Retinal pigment epithelial cell (primary cell): ENCODE measurements around the gene TAMM41.
"Not testable (repeated sequence)": the region's sequence is repeated elsewhere in the genome, so short reads cannot be mapped to it uniquely, and the experiment has no call there.

ENCODE experiments used
- DNase-seq: peaks from one replicate; pipeline ENCODE4 v3.0.0-alpha.2; 2010; ENCODE audit warnings: low read depth
- H3K4me3 ChIP-seq: 2 replicates; pipeline ENCODE4 v1.5.1; 2011; ENCODE audit warnings: mild to moderate bottlenecking, low read length, control low read depth, moderate library complexity
- CTCF ChIP-seq: conservative IDR thresholded peaks from 2 replicates; pipeline ENCODE4 v1.5.1; 2011; ENCODE audit warnings: low read depth, low read length, control low read depth, inconsistent platforms

TAMM41 gene

DNA sequence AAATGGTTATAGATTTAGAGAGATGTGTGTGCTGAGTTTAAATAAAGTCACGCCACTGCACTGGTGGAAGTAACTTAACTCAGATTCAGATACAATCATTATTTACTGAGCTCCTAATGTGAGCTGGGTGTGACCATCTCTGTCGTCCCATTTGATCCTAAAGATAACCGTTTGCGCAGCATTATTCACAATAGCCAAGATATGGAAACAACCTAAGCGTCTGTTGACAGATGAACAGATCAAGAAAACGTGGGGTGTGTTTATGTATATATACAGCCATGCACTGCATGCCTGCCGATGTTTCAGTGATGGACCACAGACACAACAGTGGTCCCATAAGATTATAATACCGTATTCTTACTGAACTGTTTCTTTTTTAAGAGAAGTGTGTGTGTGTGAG, 71.2 kb downstream of the TAMM41 start:
- no peak for TF ChIP-seq CTCF
- no peak overlapping the region for H3K4me3 ChIP-seq
- no peak for DNase-seq

DNA sequence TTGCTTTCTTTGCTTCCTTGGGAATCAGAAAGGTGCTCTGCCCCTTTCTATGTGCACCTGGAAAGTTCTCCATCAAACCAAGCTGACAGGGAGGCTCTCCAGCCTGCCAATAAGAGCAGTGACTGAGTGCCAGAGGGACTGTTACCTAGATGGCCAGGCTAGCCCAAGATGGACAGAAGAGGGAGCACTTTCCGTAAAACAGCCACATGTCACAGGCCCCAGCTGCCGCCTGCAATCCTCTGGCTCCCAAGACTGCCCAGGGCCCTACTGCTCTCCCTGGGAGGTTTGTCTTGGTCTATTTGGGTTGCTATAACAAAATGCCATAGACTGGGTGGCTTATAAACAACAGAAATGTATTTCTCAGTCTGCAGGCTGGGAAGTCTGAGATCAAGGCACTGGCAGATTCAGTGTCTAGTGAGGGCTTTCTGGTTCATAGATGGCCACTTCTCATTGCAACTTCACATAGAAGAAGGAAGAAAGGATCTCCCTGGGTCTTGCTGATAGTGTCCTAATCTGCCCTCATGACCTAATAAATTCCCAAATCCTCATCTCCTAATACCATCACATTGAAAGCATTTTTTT, 72.3 kb downstream of the TAMM41 start:
- no peak overlapping the region for H3K4me3 ChIP-seq
- DNase-seq = no peak
- peak; percentile 78 for TF ChIP-seq CTCF

DNA sequence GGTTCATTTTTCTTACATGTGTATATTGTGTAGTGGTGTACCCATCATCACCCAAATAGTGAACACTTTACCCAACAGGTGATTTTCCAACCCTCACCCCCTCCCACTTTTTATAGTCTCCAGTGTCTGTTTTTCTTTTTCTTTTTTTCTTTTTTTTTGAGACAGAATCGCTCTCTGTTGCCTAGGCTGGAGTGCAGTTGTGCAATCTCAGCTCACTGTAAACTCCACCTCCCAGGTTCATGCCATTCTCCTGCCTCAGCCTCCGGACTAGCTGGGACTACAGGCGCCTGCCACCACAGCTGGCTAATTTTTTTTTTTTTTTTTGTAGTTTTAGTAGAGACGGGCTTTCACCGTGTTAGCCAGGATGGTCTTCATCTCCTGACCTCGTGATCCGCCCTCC, 74.8 kb downstream of the TAMM41 start:
- not testable (repeated sequence) for DNase-seq, H3K4me3 ChIP-seq

DNA sequence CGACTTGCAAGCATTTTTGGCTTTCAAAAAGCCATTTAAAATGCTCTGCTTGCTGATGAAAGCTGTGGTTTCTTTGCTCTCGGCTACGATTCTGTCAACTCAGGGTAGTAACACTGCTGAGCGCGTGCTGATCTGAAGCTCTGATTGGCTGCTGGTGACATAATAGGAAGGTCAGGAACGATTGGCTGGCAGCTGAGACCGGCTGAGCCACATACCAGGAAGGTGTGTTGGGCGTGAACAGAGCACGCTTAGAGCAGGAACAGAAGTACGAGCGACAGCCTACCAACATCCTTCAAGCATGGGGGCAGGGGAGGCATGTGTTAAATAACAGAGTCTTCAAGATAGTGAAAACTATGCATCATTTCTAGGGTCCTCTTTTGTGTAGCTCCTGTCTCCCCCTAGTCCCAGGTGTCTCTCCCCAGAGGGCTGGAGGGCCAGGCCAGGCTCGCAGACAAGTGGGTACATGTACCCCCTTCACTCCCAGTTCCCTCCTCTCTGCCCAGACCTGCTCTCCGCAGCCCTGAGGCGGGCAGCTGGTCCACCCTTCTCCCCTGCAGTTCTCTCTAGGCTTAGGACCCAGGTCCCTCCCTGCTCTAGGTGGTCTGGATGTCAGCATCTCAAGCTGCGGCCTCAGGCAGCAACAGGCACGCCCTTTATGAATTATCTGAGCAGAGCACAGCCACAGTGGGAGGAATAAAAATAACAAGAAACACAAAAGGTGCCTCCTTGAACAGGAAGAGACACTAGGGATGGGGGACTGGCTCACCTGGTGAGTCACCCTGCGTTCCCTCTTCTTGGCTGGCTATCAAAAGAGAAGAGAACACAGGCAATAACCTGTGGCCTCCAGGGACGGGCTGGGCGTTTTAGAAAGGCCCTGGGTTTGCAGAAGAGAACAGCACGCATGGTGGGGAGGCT, 76.0 kb downstream of the TAMM41 start:
- H3K4me3 ChIP-seq = no peak overlapping the region
- peak; percentile 85 for DNase-seq
- TF ChIP-seq CTCF = no peak

- DNase-seq = no peak
- no peak overlapping the region for H3K4me3 ChIP-seq
Observed at GRCh38 chr3:11769704-11770476, 76.8 kb downstream of the TAMM41 start.

GRCh38 chr3:11768604-11769003, 78.1 kb downstream of the TAMM41 start:
- DNase-seq = no peak
- TF ChIP-seq CTCF = no peak
- no peak overlapping the region for H3K4me3 ChIP-seq

More at GRCh38 chr3:11769704-11770476, 76.8 kb downstream of the TAMM41 start:
- TF ChIP-seq CTCF = no peak

- no peak for TF ChIP-seq CTCF
- DNase-seq = peak; percentile 99
- no peak overlapping the region for H3K4me3 ChIP-seq
Observed at GRCh38 chr3:11764931-11765363, 81.7 kb downstream of the TAMM41 start.
